ENCODE results near the gene TEKT3. TPM values are rescaled to one million over a fixed set of nuclear protein-coding genes. Genes with fewer than 3 reads are reported as not detected.

Gene TEKT3
- polyA plus RNA-seq, 1 experiment, result 0.21 TPM

- no peaks in the 10 kb centered on the region for H3K36me3 ChIP-seq (ENCODE audit: control insufficient read depth, insufficient read depth, low read length)
- POLR2A ChIA-PET, result interaction anchor here (0.8 kb wide), 1 partner anchor 115 kb away, joined by 5 read pairs; no protein-coding TSS in a partner anchor
Measured at GRCh38 chr17:15377616-15378015, 36.2 kb upstream of the TEKT3 start.

GRCh38 chr17:15377200-15377599, 35.8 kb upstream of the TEKT3 start:
- POLR2A ChIA-PET, result interaction anchor here (0.8 kb wide), 1 partner anchor 114 kb away, joined by 5 read pairs; no protein-coding TSS in a partner anchor
- no peak overlapping the region for H3K4me3 ChIP-seq (ENCODE audit: low read depth, low read length)

More at GRCh38 chr17:15377616-15378015, 36.2 kb upstream of the TEKT3 start:
- CTCF ChIA-PET, result interaction anchor here (0.6 to 2.6 kb wide), 11 partner anchors 16 to 146 kb away, joined by 3 to 14 read pairs (median 4); no protein-coding TSS in a partner anchor
- no peaks in the 10 kb centered on the region for H3K27me3 ChIP-seq (ENCODE audit: control insufficient read depth, insufficient read depth, low read length)
- no peak for TF ChIP-seq CTCF (IDR thresholded peaks at IDR 0.05; ENCODE audit: insufficient read depth, low read depth, low read length)
- H3K4me3 ChIP-seq (ENCODE audit: low read depth, low read length), result no peak overlapping the region
- DNase-seq (ENCODE audit: low read depth), result peak; percentile 75

GRCh38 chr17:15371376-15372130, 30.2 kb upstream of the TEKT3 start:
- CTCF ChIA-PET, result no interaction called here
- Histone ChIP-seq H3K36me3 (ENCODE audit: control insufficient read depth, insufficient read depth, low read length) (no peaks in the 10 kb centered on the region), H3K27me3 (ENCODE audit: control insufficient read depth, insufficient read depth, low read length) (no peaks in the 10 kb centered on the region), H3K4me3 (ENCODE audit: low read depth, low read length) (no peak overlapping the region)
- no peak for DNase-seq (ENCODE audit: low read depth)
- no peak for TF ChIP-seq CTCF (IDR thresholded peaks at IDR 0.05; ENCODE audit: insufficient read depth, low read depth, low read length)
- POLR2A ChIA-PET, result no interaction called here

More at GRCh38 chr17:15377200-15377599, 35.8 kb upstream of the TEKT3 start:
- Histone ChIP-seq H3K36me3 (ENCODE audit: control insufficient read depth, insufficient read depth, low read length) (no peaks in the 10 kb centered on the region), H3K27me3 (ENCODE audit: control insufficient read depth, insufficient read depth, low read length) (no peaks in the 10 kb centered on the region)
- DNase-seq (ENCODE audit: low read depth), result peak; percentile 66
- peak; percentile 33; the same call in 1 of the 2 replicates for TF ChIP-seq CTCF (IDR thresholded peaks at IDR 0.05; ENCODE audit: insufficient read depth, low read depth, low read length)
- CTCF ChIA-PET, result interaction anchor here (0.6 to 2.6 kb wide), 10 partner anchors 16 to 146 kb away, joined by 3 to 14 read pairs (median 4); no protein-coding TSS in a partner anchor

GRCh38 chr17:15368600-15368999, 27.2 kb upstream of the TEKT3 start:
- no peak overlapping the region for H3K4me3 ChIP-seq (ENCODE audit: low read depth, low read length)
- ChIA-PET CTCF (no interaction called here), POLR2A (interaction anchor here (0.6 kb wide), 1 partner anchor 1632 kb away, joined by 3 read pairs; no protein-coding TSS in a partner anchor)
- no peak for DNase-seq (ENCODE audit: low read depth)
- TF ChIP-seq CTCF (IDR thresholded peaks at IDR 0.05; ENCODE audit: insufficient read depth, low read depth, low read length), result no peak
- H3K27me3 ChIP-seq (ENCODE audit: control insufficient read depth, insufficient read depth, low read length), result no peaks in the 10 kb centered on the region
- H3K36me3 ChIP-seq (ENCODE audit: control insufficient read depth, insufficient read depth, low read length), result no peaks in the 10 kb centered on the region

GRCh38 chr17:15366026-15366425, 24.6 kb upstream of the TEKT3 start:
- no peaks in the 10 kb centered on the region for H3K36me3 ChIP-seq (ENCODE audit: control insufficient read depth, insufficient read depth, low read length)
- ChIA-PET POLR2A (no interaction called here), CTCF (interaction anchor here (0.6 kb wide), 1 partner anchor 64 kb away, joined by 3 read pairs; no protein-coding TSS in a partner anchor)
- no peak for DNase-seq (ENCODE audit: low read depth)
- TF ChIP-seq CTCF (IDR thresholded peaks at IDR 0.05; ENCODE audit: insufficient read depth, low read depth, low read length), result no peak
- no peaks in the 10 kb centered on the region for H3K27me3 ChIP-seq (ENCODE audit: control insufficient read depth, insufficient read depth, low read length)
- H3K4me3 ChIP-seq (ENCODE audit: low read depth, low read length), result no peak overlapping the region

Measured in BJ (cell line).